ENCODE measurements around the gene OAT. TPM values are rescaled to one million over a fixed set of nuclear protein-coding genes. Genes with fewer than 3 reads are reported as not detected.

The OAT gene
- total RNA-seq, 4 donors from 2014 or later, result 86.0 to 103 (median 95.1) TPM

DNA sequence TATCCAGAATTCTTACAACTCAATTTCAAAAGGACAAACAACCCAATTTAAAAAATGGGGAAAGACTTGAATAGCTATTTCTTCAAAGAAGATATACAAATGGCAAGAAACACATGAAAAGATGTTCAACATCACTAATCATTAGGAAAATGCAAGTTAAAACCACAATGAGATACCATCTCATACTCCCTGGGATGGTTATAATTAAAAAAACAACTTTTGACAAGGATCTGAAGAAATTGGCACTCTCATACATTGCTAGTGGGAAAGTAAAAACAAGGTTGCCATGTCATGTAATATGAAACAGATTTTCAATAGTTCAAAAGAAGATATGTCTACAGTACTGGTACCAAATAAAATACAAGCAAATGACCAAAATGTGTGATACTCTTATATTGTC is 9.0 kb downstream of the OAT start:
- H3K4me1 ChIP-seq, result peaks cover 27% of the 10 kb centered on the region
- H3K9me3 ChIP-seq, result no peaks in the 10 kb centered on the region
- H3K27ac ChIP-seq, result no peak overlapping the region
- no peak for DNase-seq (ENCODE audit: low spot score in 2 of 2)
- no peaks in the 10 kb centered on the region for H3K27me3 ChIP-seq
- TF ChIP-seq CTCF (IDR thresholded peaks at IDR 0.05) (no peak), POLR2A (IDR thresholded peaks at IDR 0.05) (no peak), POLR2AphosphoS5 (IDR thresholded peaks at IDR 0.05) (no peak), EP300 (IDR thresholded peaks at IDR 0.05) (no peak)
- H3K36me3 ChIP-seq, result peaks cover 56% of the 10 kb centered on the region
- H3K4me3 ChIP-seq, result no peak overlapping the region

GRCh38 chr10:124408357-124408756 is 10.4 kb downstream of the OAT start:
- H3K27me3 ChIP-seq, result no peaks in the 10 kb centered on the region
- no peak for DNase-seq (ENCODE audit: low spot score in 2 of 2)
- peaks cover 66% of the 10 kb centered on the region for H3K36me3 ChIP-seq
- no peak for TF ChIP-seq POLR2A (IDR thresholded peaks at IDR 0.05)
- no peak for TF ChIP-seq CTCF (IDR thresholded peaks at IDR 0.05)
- TF ChIP-seq EP300 (IDR thresholded peaks at IDR 0.05), result no peak
- no peak for TF ChIP-seq POLR2AphosphoS5 (IDR thresholded peaks at IDR 0.05)
- H3K4me1 ChIP-seq, result peaks cover 15% of the 10 kb centered on the region
- 97% methylated on average over 2 of the region's 2 CpGs for WGBS
- no peaks in the 10 kb centered on the region for H3K9me3 ChIP-seq
- no peak overlapping the region for H3K27ac ChIP-seq
- no peak overlapping the region for H3K4me3 ChIP-seq

GRCh38 chr10:124407456-124407855 is 11.3 kb downstream of the OAT start:
- no peak overlapping the region for H3K4me3 ChIP-seq
- H3K27me3 ChIP-seq, result no peaks in the 10 kb centered on the region
- H3K36me3 ChIP-seq, result peaks cover 75% of the 10 kb centered on the region
- peaks cover 13% of the 10 kb centered on the region for H3K4me1 ChIP-seq
- H3K9me3 ChIP-seq, result no peaks in the 10 kb centered on the region
- DNase-seq (ENCODE audit: low spot score in 2 of 2), result no peak
- no peak overlapping the region for H3K27ac ChIP-seq
- WGBS, result 91% methylated on average over 2 of the region's 2 CpGs
- TF ChIP-seq POLR2A (IDR thresholded peaks at IDR 0.05), result no peak
- no peak for TF ChIP-seq CTCF (IDR thresholded peaks at IDR 0.05)
- TF ChIP-seq POLR2AphosphoS5 (IDR thresholded peaks at IDR 0.05), result no peak
- no peak for TF ChIP-seq EP300 (IDR thresholded peaks at IDR 0.05)

GRCh38 chr10:124403548-124403947 is 15.2 kb downstream of the OAT start:
- Histone ChIP-seq H3K4me3 (no peak overlapping the region), H3K9me3 (no peaks in the 10 kb centered on the region), H3K4me1 (peaks cover 3% of the 10 kb centered on the region), H3K27ac (no peak overlapping the region), H3K36me3 (peaks cover 93% of the 10 kb centered on the region), H3K27me3 (no peaks in the 10 kb centered on the region)
- no peak for TF ChIP-seq POLR2A (IDR thresholded peaks at IDR 0.05)
- peak; percentile 29 to 46 for TF ChIP-seq CTCF (IDR thresholded peaks at IDR 0.05)
- WGBS, result 52% methylated on average over 8 of the region's 8 CpGs
- DNase-seq (ENCODE audit: low spot score in 2 of 2), result peak in 1 of 2 donors; percentile 21

- H3K4me1 ChIP-seq, result peaks cover 3% of the 10 kb centered on the region
- WGBS, result 77% methylated on average over 2 of the region's 2 CpGs
- H3K27me3 ChIP-seq, result no peaks in the 10 kb centered on the region
- no peak overlapping the region for H3K4me3 ChIP-seq
- TF ChIP-seq POLR2A (IDR thresholded peaks at IDR 0.05) (no peak), POLR2AphosphoS5 (IDR thresholded peaks at IDR 0.05) (no peak)
- H3K9me3 ChIP-seq, result no peaks in the 10 kb centered on the region
- no peak overlapping the region for H3K27ac ChIP-seq
- DNase-seq (ENCODE audit: low spot score in 2 of 2), result no peak
- peaks cover 95% of the 10 kb centered on the region for H3K36me3 ChIP-seq
Observed at GRCh38 chr10:124402273-124402672, 16.4 kb downstream of the OAT start.

GRCh38 chr10:124401633-124402032 is 17.1 kb downstream of the OAT start:
- H3K4me3 ChIP-seq, result no peak overlapping the region
- DNase-seq (ENCODE audit: low spot score in 2 of 2), result peak in 1 of 2 donors; percentile 38
- H3K27me3 ChIP-seq, result no peaks in the 10 kb centered on the region
- WGBS, result 96% methylated on average over 5 of the region's 5 CpGs
- TF ChIP-seq POLR2A (IDR thresholded peaks at IDR 0.05) (no peak), CTCF (IDR thresholded peaks at IDR 0.05) (no peak), EP300 (IDR thresholded peaks at IDR 0.05) (no peak), POLR2AphosphoS5 (IDR thresholded peaks at IDR 0.05) (no peak)
- peaks cover 95% of the 10 kb centered on the region for H3K36me3 ChIP-seq
- peaks cover 3% of the 10 kb centered on the region for H3K4me1 ChIP-seq
- no peak overlapping the region for H3K27ac ChIP-seq
- H3K9me3 ChIP-seq, result no peaks in the 10 kb centered on the region
